Thyroid gland (tissue), 4 donors: Measurements from ENCODE around the gene RAB36. TPM values are rescaled to one million over a fixed set of nuclear protein-coding genes. Genes with fewer than 3 reads are reported as not detected.

Experiments used
- DNase-seq, 2 donors: peaks; one replicate each; pipeline ENCODE4 v3.0.0-alpha.2; 2019
- H3K27ac ChIP-seq, 3 donors: fragments of 200-600 bp; sonication (generic); 1 replicate in 2 of 3; 2 replicates in 1 of 3; pipeline ENCODE4 v1.5.1; 2016 to 2019; ENCODE audit warnings: mild to moderate bottlenecking in 1 of 3, moderate library complexity in 1 of 3
- H3K27me3 ChIP-seq: fragments of 200-600 bp; sonication (generic); one replicate; pipeline ENCODE4 v1.5.1; 2019
- H3K36me3 ChIP-seq, 2 donors: fragments of 200-600 bp; sonication (generic); one replicate each; pipeline ENCODE4 v1.5.1; 2016 to 2019
- H3K4me1 ChIP-seq, 2 donors: fragments of 200-600 bp; sonication (generic); one replicate each; pipeline ENCODE4 v1.5.1; 2017 to 2019
- H3K4me3 ChIP-seq, 3 donors: fragments of 200-600 bp; sonication (generic); replicated peaks in 1 of 3; 1 replicate in 2 of 3; 2 replicates in 1 of 3; pipeline ENCODE4 v1.5.1; 2016; ENCODE audit warnings: mild to moderate bottlenecking in 1 of 3
- H3K9me3 ChIP-seq: fragments of 200-600 bp; sonication (generic); one replicate; pipeline ENCODE4 v1.5.1; 2017
- CTCF ChIP-seq, 6 experiments: fragments of 200-600 bp in 3 of 6; fragments of 450-650 bp in 3 of 6; sonication (generic) in 3 of 6; IDR thresholded peaks; one replicate each; pipeline ENCODE4 v1.5.1; 2016 to 2019; ENCODE audit warnings: antibody characterized with exemption in 6 of 6, mild to moderate bottlenecking in 2 of 6, inconsistent platforms in 1 of 6, moderate library complexity in 1 of 6
- POLR2A ChIP-seq, 2 donors: fragments of 450-650 bp; IDR thresholded peaks; one replicate each; pipeline ENCODE4 v1.6.1; 2017; ENCODE audit warnings: antibody characterized with exemption in 2 of 2, mild to moderate bottlenecking in 2 of 2, moderate library complexity in 1 of 2
- WGBS, 2 donors: methylation state at CpG; one replicate each; pipeline ENCODE4 v1.1.5; 2017; 5-methylcytosine and 5-hydroxymethylcytosine counted together
- intact Hi-C: fragments of 100-400 bp; cut with DNase I; formaldehyde crosslinking; loops from one replicate; pipeline ENCODE4 v1.15.1; 2023
- total RNA-seq, 4 donors: library from RNA; depleted of rRNA; stranded (reverse); fragments of >200 nt; gene quantifications; one replicate each; pipeline ENCODE4 v1.2.3, GENCODE V29; 2016

RAB36 gene
- total RNA-seq, 4 donors from 2014 or later = 10.9 to 33.4 (median 27.8) TPM

- H3K4me3 ChIP-seq = no peak overlapping the region
- no peak for DNase-seq
- H3K36me3 ChIP-seq = no peaks in the 10 kb centered on the region
- WGBS, 2 donors = 42 to 43% methylated on average over 3 of the region's 3 CpGs
- peaks cover 41 to 58% of the 10 kb centered on the region in 2 donors for H3K4me1 ChIP-seq
- intact Hi-C loops = no loop called here
- peak overlapping the region; percentile 92 to 100 (median 99) for H3K27ac ChIP-seq
- no peaks in the 10 kb centered on the region for H3K27me3 ChIP-seq
- H3K9me3 ChIP-seq = no peaks in the 10 kb centered on the region
- TF ChIP-seq CTCF (IDR thresholded peaks at IDR 0.05) = no peak
- no peak for TF ChIP-seq POLR2A (IDR thresholded peaks at IDR 0.05)
Observed at GRCh38 chr22:23137468-23137867, 7.8 kb upstream of the RAB36 start.

GRCh38 chr22:23137905-23138561, 7.2 kb upstream of the RAB36 start:
- 24 to 31% methylated on average over 5 of the region's 5 CpGs for WGBS, 2 donors
- peak; percentile 79 to 81 for DNase-seq
- Histone ChIP-seq H3K27me3 (no peaks in the 10 kb centered on the region), H3K36me3 (no peaks in the 10 kb centered on the region), H3K27ac (peak overlapping the region; percentile 92 to 100 (median 99)), H3K9me3 (no peaks in the 10 kb centered on the region), H3K4me1 (peaks cover 41 to 60% of the 10 kb centered on the region in 2 donors), H3K4me3 (no peak overlapping the region)
- no peak for TF ChIP-seq CTCF (IDR thresholded peaks at IDR 0.05)
- TF ChIP-seq POLR2A (IDR thresholded peaks at IDR 0.05) = peak in 1 of 2 donors; percentile 41
- intact Hi-C loops = no loop called here

DNA sequence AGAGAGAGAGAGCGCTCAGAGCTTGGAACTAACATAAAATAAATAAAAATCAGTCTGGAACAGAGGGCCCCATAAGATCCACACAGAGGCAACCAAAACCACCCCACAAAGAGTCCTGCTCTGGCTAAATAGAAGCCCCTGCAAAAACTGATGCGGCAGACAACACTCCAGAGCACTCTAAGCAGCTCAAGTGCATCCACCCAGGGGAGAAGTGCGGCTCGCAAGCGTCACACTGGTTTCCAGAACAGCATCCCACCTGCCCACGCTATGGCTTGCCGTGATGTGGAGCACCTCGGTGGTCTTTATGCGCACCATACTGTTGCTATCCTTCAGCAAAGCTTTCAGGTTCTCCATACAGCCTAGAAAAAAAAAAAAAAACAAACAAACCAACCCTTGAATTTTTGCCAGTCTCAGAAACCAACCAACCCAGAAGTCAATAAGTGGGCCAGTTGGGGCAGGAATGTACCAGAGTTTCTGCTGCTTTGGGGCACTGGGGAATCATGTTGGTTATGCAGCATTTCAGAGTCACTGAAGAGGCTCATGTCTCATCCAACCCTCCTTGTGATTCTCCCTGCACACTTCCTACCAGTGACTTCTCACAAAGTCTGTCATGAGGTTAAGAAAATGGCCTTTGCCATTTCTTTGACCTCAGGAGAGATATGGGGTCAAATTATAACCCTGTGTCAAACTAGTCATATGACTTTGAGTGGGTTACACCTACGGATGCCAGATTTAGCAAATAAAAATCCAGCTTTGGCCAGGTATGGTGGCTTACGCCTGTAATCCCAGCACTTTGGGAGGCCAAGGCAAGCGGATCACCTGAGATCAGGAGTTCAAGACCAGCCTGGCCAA, 6.5 kb upstream of the RAB36 start:
- Histone ChIP-seq H3K27me3 (no peaks in the 10 kb centered on the region), H3K27ac (peak overlapping the region; percentile 92 to 100 (median 99)), H3K4me3 (no peak overlapping the region), H3K9me3 (no peaks in the 10 kb centered on the region), H3K4me1 (peaks cover 41 to 60% of the 10 kb centered on the region in 2 donors), H3K36me3 (no peaks in the 10 kb centered on the region)
- DNase-seq = peak; percentile 84 to 85
- WGBS, 2 donors = 36 to 55% methylated on average over 12 of the region's 12 CpGs
- TF ChIP-seq CTCF (IDR thresholded peaks at IDR 0.05) (no peak), POLR2A (IDR thresholded peaks at IDR 0.05) (no peak)
- intact Hi-C loops = no loop called here

DNA sequence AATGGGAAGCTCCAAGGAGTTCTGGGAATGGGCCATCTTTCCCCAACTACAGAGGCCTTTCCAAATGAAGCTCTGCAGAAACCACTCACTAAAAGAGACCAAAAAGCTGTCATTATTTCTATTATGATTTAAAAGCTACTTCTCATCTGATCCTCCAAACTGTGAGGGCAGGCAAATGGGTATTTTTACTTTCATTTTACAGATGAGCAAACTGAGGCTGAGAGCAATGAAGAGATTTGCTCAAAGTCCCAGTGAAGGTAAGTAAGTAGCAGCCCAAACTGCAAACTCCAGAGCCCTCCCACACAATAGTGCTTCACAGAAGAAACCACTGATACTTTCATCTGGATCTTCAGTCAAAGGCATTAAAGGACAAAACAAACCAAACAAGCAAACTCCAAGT, 4.9 kb upstream of the RAB36 start:
- Histone ChIP-seq H3K36me3 (no peaks in the 10 kb centered on the region), H3K4me1 (peaks cover 41 to 66% of the 10 kb centered on the region in 2 donors), H3K4me3 (no peak overlapping the region), H3K9me3 (no peaks in the 10 kb centered on the region), H3K27ac (peak overlapping the region; percentile 92 to 100 (median 99)), H3K27me3 (no peaks in the 10 kb centered on the region)
- TF ChIP-seq CTCF (IDR thresholded peaks at IDR 0.05) = no peak
- TF ChIP-seq POLR2A (IDR thresholded peaks at IDR 0.05) = no peak
- DNase-seq = no peak
- intact Hi-C loops = no loop called here
